Measurements from ENCODE around the gene MTCL3.

GRCh38 chr6:127516662-127517273, 2.4 kb downstream of the MTCL3 start:
- TF ChIP-seq, protein P1, sequence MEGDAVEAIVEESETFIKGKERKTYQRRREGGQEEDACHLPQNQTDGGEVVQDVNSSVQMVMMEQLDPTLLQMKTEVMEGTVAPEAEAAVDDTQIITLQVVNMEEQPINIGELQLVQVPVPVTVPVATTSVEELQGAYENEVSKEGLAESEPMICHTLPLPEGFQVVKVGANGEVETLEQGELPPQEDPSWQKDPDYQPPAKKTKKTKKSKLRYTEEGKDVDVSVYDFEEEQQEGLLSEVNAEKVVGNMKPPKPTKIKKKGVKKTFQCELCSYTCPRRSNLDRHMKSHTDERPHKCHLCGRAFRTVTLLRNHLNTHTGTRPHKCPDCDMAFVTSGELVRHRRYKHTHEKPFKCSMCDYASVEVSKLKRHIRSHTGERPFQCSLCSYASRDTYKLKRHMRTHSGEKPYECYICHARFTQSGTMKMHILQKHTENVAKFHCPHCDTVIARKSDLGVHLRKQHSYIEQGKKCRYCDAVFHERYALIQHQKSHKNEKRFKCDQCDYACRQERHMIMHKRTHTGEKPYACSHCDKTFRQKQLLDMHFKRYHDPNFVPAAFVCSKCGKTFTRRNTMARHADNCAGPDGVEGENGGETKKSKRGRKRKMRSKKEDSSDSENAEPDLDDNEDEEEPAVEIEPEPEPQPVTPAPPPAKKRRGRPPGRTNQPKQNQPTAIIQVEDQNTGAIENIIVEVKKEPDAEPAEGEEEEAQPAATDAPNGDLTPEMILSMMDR (conservative IDR thresholded peaks at IDR 0.05), result peak; percentile 81
- TF ChIP-seq ZFX (IDR thresholded peaks at IDR 0.05), result no peak
